ENCODE measurements around the gene SUSD4.

Gene SUSD4

DNA sequence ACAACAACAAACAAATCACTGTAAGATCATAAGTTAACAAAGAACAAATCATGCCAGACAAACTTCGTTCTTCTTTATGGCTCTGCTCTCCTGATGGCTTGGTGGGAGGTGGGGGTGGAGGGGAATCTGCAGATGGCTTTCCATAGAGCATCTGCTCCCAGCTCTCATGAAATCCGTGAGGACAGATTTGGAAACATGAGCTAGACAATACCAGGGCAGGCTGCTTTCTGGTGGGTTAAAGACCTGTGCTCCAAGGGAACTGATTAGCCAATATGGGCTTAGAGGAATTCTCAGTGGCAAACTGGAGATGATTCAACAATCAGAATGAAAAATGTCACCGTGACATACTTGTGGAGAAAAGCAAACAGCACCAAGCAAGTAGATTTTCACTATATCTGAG, 151.5 kb downstream of the SUSD4 start:
- Histone ChIP-seq H3K9me2 (replicated peaks; ENCODE audit: low read depth, low read length) (no peaks in the 10 kb centered on the region), H4K20me1 (ENCODE audit: insufficient read depth, low read length, poor library complexity, severe bottlenecking) (no peaks in the 10 kb centered on the region), H3K36me3 (ENCODE audit: insufficient read depth, low read length) (no peaks in the 10 kb centered on the region), H3K79me2 (ENCODE audit: insufficient read depth, low read length) (no peaks in the 10 kb centered on the region), H3K27me3 (ENCODE audit: insufficient read depth, low read length, poor library complexity, severe bottlenecking) (no peaks in the 10 kb centered on the region), H3K4me1 (ENCODE audit: insufficient read depth, low read length, poor library complexity, severe bottlenecking) (no peaks in the 10 kb centered on the region), H3K4me3 (ENCODE audit: low read length, poor library complexity, severe bottlenecking) (no peak overlapping the region), H3K9ac (ENCODE audit: low read depth, low read length, poor library complexity, severe bottlenecking) (no peak overlapping the region), H3K9me3 (ENCODE audit: insufficient read depth, low read depth, low read length) (no peaks in the 10 kb centered on the region), H3K4me2 (ENCODE audit: low read depth, low read length, poor library complexity, severe bottlenecking) (no peak overlapping the region), H3F3A (ENCODE audit: low read depth) (no peaks in the 10 kb centered on the region), H2AFZ (ENCODE audit: low read length) (no peak overlapping the region)
- no peak for TF ChIP-seq EZH2phosphoT487 (IDR thresholded peaks at IDR 0.05; ENCODE audit: borderline replicate concordance)
- TF ChIP-seq, protein P1, sequence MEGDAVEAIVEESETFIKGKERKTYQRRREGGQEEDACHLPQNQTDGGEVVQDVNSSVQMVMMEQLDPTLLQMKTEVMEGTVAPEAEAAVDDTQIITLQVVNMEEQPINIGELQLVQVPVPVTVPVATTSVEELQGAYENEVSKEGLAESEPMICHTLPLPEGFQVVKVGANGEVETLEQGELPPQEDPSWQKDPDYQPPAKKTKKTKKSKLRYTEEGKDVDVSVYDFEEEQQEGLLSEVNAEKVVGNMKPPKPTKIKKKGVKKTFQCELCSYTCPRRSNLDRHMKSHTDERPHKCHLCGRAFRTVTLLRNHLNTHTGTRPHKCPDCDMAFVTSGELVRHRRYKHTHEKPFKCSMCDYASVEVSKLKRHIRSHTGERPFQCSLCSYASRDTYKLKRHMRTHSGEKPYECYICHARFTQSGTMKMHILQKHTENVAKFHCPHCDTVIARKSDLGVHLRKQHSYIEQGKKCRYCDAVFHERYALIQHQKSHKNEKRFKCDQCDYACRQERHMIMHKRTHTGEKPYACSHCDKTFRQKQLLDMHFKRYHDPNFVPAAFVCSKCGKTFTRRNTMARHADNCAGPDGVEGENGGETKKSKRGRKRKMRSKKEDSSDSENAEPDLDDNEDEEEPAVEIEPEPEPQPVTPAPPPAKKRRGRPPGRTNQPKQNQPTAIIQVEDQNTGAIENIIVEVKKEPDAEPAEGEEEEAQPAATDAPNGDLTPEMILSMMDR (conservative IDR thresholded peaks at IDR 0.05; ENCODE audit: low read length) = no peak

DNA sequence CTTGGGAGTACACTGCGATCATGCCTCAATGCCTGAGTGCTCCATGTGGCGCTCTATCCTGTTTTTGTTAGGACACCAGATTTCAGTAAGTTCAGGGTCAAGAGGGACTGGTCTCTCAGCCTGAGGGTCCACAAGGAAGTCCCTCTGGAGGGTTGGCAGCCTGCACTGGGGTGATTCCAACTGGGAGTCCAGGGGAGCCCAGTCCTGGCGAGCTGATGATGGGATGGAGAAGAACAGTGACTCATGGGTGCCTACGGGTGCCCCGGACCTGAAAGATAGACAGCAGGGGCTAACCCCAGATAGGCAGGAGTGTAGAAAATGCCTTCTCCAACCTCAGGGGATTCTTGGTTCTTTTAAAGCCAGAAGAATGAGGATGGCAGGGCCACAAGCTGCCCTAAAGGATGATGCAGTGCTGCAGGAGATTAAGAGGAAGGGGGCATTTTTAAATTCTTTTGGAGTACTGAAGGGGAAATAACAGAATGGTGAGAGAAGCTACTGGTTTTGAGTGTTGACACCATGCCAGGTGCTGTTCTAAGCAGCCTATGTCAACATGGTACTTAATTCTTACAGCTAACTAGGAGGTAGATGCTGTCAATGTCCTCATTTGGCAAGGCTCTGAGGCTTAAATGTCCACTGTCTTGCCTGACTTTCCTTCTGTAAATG, 152.5 kb downstream of the SUSD4 start:
- Histone ChIP-seq H3K36me3 (ENCODE audit: insufficient read depth, low read length) (no peaks in the 10 kb centered on the region), H3K27me3 (ENCODE audit: insufficient read depth, low read length, poor library complexity, severe bottlenecking) (no peaks in the 10 kb centered on the region), H3K9me3 (ENCODE audit: insufficient read depth, low read depth, low read length) (no peaks in the 10 kb centered on the region), H3F3A (ENCODE audit: low read depth) (no peaks in the 10 kb centered on the region), H3K4me1 (ENCODE audit: insufficient read depth, low read length, poor library complexity, severe bottlenecking) (no peaks in the 10 kb centered on the region), H3K4me2 (ENCODE audit: low read depth, low read length, poor library complexity, severe bottlenecking) (no peak overlapping the region), H3K4me3 (ENCODE audit: low read length, poor library complexity, severe bottlenecking) (no peak overlapping the region), H4K20me1 (ENCODE audit: insufficient read depth, low read length, poor library complexity, severe bottlenecking) (no peaks in the 10 kb centered on the region), H3K9me2 (replicated peaks; ENCODE audit: low read depth, low read length) (no peaks in the 10 kb centered on the region), H3K79me2 (ENCODE audit: insufficient read depth, low read length) (no peaks in the 10 kb centered on the region), H3K9ac (ENCODE audit: low read depth, low read length, poor library complexity, severe bottlenecking) (no peak overlapping the region), H2AFZ (ENCODE audit: low read length) (no peak overlapping the region)
- TF ChIP-seq, protein P1 (conservative IDR thresholded peaks at IDR 0.05; ENCODE audit: low read length) = no peak
- TF ChIP-seq EZH2phosphoT487 (IDR thresholded peaks at IDR 0.05; ENCODE audit: borderline replicate concordance) = no peak

DNA sequence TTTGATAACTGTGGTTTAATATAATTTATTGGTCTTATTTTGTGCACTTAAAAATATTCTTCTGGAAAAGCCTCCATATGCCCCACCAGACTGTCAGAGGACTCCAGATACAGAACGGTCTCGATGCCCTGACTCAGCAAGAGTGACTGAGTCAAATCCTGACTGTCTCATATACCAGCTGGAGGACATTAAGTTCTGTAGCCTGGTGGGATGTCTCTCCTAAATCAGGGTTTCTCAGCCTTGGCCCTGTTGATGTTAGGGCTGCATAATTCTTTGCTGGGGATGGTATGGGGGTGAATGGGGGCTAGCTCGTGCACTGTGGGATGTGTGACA, 153.2 kb downstream of the SUSD4 start:
- H3K9me3 ChIP-seq (ENCODE audit: insufficient read depth, low read depth, low read length) = no peaks in the 10 kb centered on the region
- no peak overlapping the region for H3K4me2 ChIP-seq (ENCODE audit: low read depth, low read length, poor library complexity, severe bottlenecking)
- H3K9ac ChIP-seq (ENCODE audit: low read depth, low read length, poor library complexity, severe bottlenecking) = no peak overlapping the region
- no peaks in the 10 kb centered on the region for H3K9me2 ChIP-seq (replicated peaks; ENCODE audit: low read depth, low read length)
- H2AFZ ChIP-seq (ENCODE audit: low read length) = no peak overlapping the region
- no peaks in the 10 kb centered on the region for H3K4me1 ChIP-seq (ENCODE audit: insufficient read depth, low read length, poor library complexity, severe bottlenecking)
- H3K79me2 ChIP-seq (ENCODE audit: insufficient read depth, low read length) = no peaks in the 10 kb centered on the region
- no peaks in the 10 kb centered on the region for H3F3A ChIP-seq (ENCODE audit: low read depth)
- H3K36me3 ChIP-seq (ENCODE audit: insufficient read depth, low read length) = no peaks in the 10 kb centered on the region
- H4K20me1 ChIP-seq (ENCODE audit: insufficient read depth, low read length, poor library complexity, severe bottlenecking) = no peaks in the 10 kb centered on the region
- TF ChIP-seq EZH2phosphoT487 (IDR thresholded peaks at IDR 0.05; ENCODE audit: borderline replicate concordance) = no peak
- TF ChIP-seq, protein P1 (conservative IDR thresholded peaks at IDR 0.05; ENCODE audit: low read length) = no peak
- H3K27me3 ChIP-seq (ENCODE audit: insufficient read depth, low read length, poor library complexity, severe bottlenecking) = no peaks in the 10 kb centered on the region
- H3K4me3 ChIP-seq (ENCODE audit: low read length, poor library complexity, severe bottlenecking) = no peak overlapping the region
